Endodermal cell (in vitro differentiated cells): ENCODE data around the gene PTGS1. TPM values are rescaled to one million over a fixed set of nuclear protein-coding genes. Genes with fewer than 3 reads are reported as not detected.
A peak's percentile ranks its signal among the peaks of the same experiment; 100 is the strongest.
"Not testable (repeated sequence)": the region's sequence is repeated elsewhere in the genome, so short reads cannot be mapped to it uniquely, and the experiment has no call there.

Experiments used
- DNase-seq: peaks from one replicate; pipeline ENCODE4 v3.0.0-alpha.2; 2017
- H3K27ac ChIP-seq: 2 replicates; pipeline ENCODE4 v1.5.1; 2013; ENCODE audit warnings: mild to moderate bottlenecking, low read depth, low read length, moderate library complexity
- H3K27me3 ChIP-seq: 2 replicates; pipeline ENCODE4 v1.6.1; 2013; ENCODE audit warnings: mild to moderate bottlenecking, low read length, moderate library complexity; ENCODE audit not compliant: insufficient read depth, control insufficient read depth, poor library complexity, severe bottlenecking
- H3K36me3 ChIP-seq: 2 replicates; pipeline ENCODE4 v1.7.0; 2013; ENCODE audit warnings: mild to moderate bottlenecking, low read length, moderate library complexity; ENCODE audit not compliant: control insufficient read depth, insufficient read depth
- H3K4me1 ChIP-seq: one replicate; pipeline ENCODE4 v1.7.0; 2013; ENCODE audit warnings: low read length; ENCODE audit not compliant: control insufficient read depth, insufficient read depth
- H3K4me3 ChIP-seq: 2 replicates; pipeline ENCODE4 v1.5.1; 2013; ENCODE audit warnings: mild to moderate bottlenecking, low read length, moderate library complexity
- H3K9ac ChIP-seq: 2 replicates; pipeline ENCODE4 v1.6.1; 2013; ENCODE audit warnings: mild to moderate bottlenecking, low read length, moderate library complexity; ENCODE audit not compliant: poor library complexity, severe bottlenecking; ENCODE audit errors: extremely low read depth
- H3K9me3 ChIP-seq: 2 replicates; pipeline ENCODE4 v1.6.1; 2013; ENCODE audit warnings: mild to moderate bottlenecking, low read length, moderate library complexity; ENCODE audit not compliant: control insufficient read depth
- H3K27ac Mint-ChIP-seq: 2 replicates; pipeline ENCODE4 v1.8.0; 2020; ENCODE audit warnings: mixed read lengths
- H3K27me3 Mint-ChIP-seq: 2 replicates; pipeline ENCODE4 v1.8.0; 2021; ENCODE audit warnings: mild to moderate bottlenecking, mixed read lengths; ENCODE audit not compliant: insufficient read depth
- H3K36me3 Mint-ChIP-seq: 2 replicates; pipeline ENCODE4 v1.8.0; 2020; ENCODE audit warnings: low read depth, mixed read lengths
- H3K4me1 Mint-ChIP-seq: 2 replicates; pipeline ENCODE4 v1.8.0; 2020; ENCODE audit warnings: mixed read lengths
- H3K4me3 Mint-ChIP-seq: 2 replicates; pipeline ENCODE4 v1.8.0; 2020; ENCODE audit warnings: mild to moderate bottlenecking, moderate library complexity, mixed read lengths
- H3K9me3 Mint-ChIP-seq: 2 replicates; pipeline ENCODE4 v1.8.0; 2020; ENCODE audit warnings: mild to moderate bottlenecking, mixed read lengths
- WGBS, 2 experiments: methylation state at CpG; one replicate each; pipeline versions ENCODE4 v1.1.5 to v1.1.7; 2013; ENCODE audit warnings: missing lambda C conversion rate in 2 of 2, mixed read lengths in 1 of 2; ENCODE audit not compliant: insufficient coverage in 1 of 2, insufficient read length in 1 of 2; 5-methylcytosine and 5-hydroxymethylcytosine counted together
- long read RNA-seq, 4 experiments: library from polyadenylated mRNA in 2 of 4; library from RNA in 1 of 4; library from capped mRNA in 1 of 4; stranded (forward) in 3 of 4; unstranded in 1 of 4; transcript quantifications; one replicate each; pipeline ENCODE4 v2.0.0, GENCODE V29; 2020 to 2021; ENCODE audit warnings: inconsistent platforms in 1 of 4
- polyA plus RNA-seq, 2 experiments: library from polyadenylated mRNA; stranded (reverse); fragments of 50-300 nt; gene quantifications; one replicate each; pipeline ENCODE4 v1.2.3, GENCODE V29; 2013
- total RNA-seq, 2 donors: library from RNA; stranded (reverse); fragmentation: NEBNext Ultra II Directional in 1 of 2; extraction: Animal tissue kit (Norgen Biotek cat#: 25700) in 1 of 2; gene quantifications; 2 replicates in 1 of 2; 3 replicates in 1 of 2; pipeline ENCODE4 v1.2.1, GENCODE V29; 2021
- TF ChIP-seq, protein P1 (sequence below): fragments of 200-600 bp; sonication (generic); conservative IDR thresholded peaks from 2 replicates; pipeline ENCODE4 v1.5.0; 2021; ENCODE audit warnings: antibody characterized with exemption, mild to moderate bottlenecking

The PTGS1 gene
- 1 to 10 TPM in 1 of 2 donors, under 1 TPM in 1; 0.84 to 1.1 TPM for total RNA-seq
- polyA plus RNA-seq (2013, experiment 1 of 2): 2.6 TPM
- polyA plus RNA-seq (2013, experiment 2 of 2): 2.0 TPM
- long read RNA-seq, experiment 1: 0 reads
- long read RNA-seq, experiment 2: 0 reads
- long read RNA-seq, experiment 3, full-length matches to known transcripts: 7 of 8 reads
- long read RNA-seq, experiment 3, partial matches to known transcripts: 1 of 8 reads
- long read RNA-seq, experiment 3, other reads (novel, unspliced or antisense): 0 of 8 reads
- long read RNA-seq, experiment 4: 0 reads

- DNase-seq: peak; percentile 84
- Histone ChIP-seq H3K9ac (no peak within 1 kb of the TSS), H3K4me3 (peak within 1 kb of the TSS; percentile 66), H3K27ac (no peak within 1 kb of the TSS), H3K9me3 (no peaks in the 10 kb centered on the region), H3K4me1 (peaks cover 3% of the 10 kb centered on the region), H3K27me3 (peaks cover 63% of the 10 kb centered on the region), H3K36me3 (no peaks in the 10 kb centered on the region)
- TF ChIP-seq, protein P1, sequence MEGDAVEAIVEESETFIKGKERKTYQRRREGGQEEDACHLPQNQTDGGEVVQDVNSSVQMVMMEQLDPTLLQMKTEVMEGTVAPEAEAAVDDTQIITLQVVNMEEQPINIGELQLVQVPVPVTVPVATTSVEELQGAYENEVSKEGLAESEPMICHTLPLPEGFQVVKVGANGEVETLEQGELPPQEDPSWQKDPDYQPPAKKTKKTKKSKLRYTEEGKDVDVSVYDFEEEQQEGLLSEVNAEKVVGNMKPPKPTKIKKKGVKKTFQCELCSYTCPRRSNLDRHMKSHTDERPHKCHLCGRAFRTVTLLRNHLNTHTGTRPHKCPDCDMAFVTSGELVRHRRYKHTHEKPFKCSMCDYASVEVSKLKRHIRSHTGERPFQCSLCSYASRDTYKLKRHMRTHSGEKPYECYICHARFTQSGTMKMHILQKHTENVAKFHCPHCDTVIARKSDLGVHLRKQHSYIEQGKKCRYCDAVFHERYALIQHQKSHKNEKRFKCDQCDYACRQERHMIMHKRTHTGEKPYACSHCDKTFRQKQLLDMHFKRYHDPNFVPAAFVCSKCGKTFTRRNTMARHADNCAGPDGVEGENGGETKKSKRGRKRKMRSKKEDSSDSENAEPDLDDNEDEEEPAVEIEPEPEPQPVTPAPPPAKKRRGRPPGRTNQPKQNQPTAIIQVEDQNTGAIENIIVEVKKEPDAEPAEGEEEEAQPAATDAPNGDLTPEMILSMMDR: no peak
- H3K4me1 Mint-ChIP-seq: peaks cover 22% of the 10 kb centered on the region
- no peak within 1 kb of the TSS for H3K27ac Mint-ChIP-seq
- peak within 1 kb of the TSS; percentile 45 for H3K4me3 Mint-ChIP-seq
- H3K9me3 Mint-ChIP-seq: peaks cover 2% of the 10 kb centered on the region
- no peaks in the 10 kb centered on the region for H3K36me3 Mint-ChIP-seq
- peaks cover 60% of the 10 kb centered on the region for H3K27me3 Mint-ChIP-seq
- 11 to 13% methylated on average over 6 to 39 of the region's 39 CpGs for WGBS, 2 experiments
These were observed at the start of gene PTGS1 for GRCh38 chr9:122370869-122371755. Gene PTGS1 (plus strand): TSS chr9:122371024. CDS start chr9:122371085, 61 bp downstream.

- no peaks in the 10 kb centered on the region for H3K27me3 ChIP-seq
- H3K9me3 ChIP-seq: no peaks in the 10 kb centered on the region
- TF ChIP-seq, protein P1: no peak
- peaks cover 26% of the 10 kb centered on the region for H3K36me3 ChIP-seq
- Mint-ChIP-seq H3K27ac (no peak overlapping the region), H3K4me1 (no peaks in the 10 kb centered on the region), H3K4me3 (no peak overlapping the region), H3K36me3 (peaks cover 24% of the 10 kb centered on the region), H3K27me3 (no peaks in the 10 kb centered on the region), H3K9me3 (no peaks in the 10 kb centered on the region)
- no peak overlapping the region for H3K27ac ChIP-seq
- 91 to 96% methylated on average over 2 of the region's 2 CpGs for WGBS, 2 experiments
- H3K4me1 ChIP-seq: no peaks in the 10 kb centered on the region
- H3K4me3 ChIP-seq: no peak overlapping the region
- DNase-seq: peak; percentile 26
- H3K9ac ChIP-seq: no peak overlapping the region
These were observed 48.3 kb upstream of the PTGS1 start for GRCh38 chr9:122322553-122322952.

DNA sequence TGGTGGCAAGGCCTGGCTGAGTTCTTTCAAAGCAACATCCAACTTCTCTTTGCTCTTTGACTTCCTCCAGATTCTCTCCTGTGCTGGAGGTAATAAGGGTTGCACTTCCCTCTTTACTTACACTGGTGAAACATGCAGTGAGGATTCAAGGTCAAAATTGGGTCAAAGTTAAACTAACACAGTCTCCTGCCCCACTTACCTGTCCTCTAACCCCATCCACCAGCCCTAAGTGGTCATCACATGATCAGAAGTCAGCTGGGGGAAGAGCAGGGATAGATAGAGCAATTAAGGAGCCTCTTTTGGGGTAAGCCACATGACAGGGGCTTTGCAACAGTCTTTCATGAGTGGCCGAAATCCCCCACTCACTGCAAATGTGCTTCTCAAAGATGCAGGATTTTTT, 46.2 kb upstream of the PTGS1 start:
- not testable (repeated sequence) for H3K9ac ChIP-seq

More for the DNA sequence above, 46.2 kb upstream of the PTGS1 start:
- H3K27me3 Mint-ChIP-seq, H3K27ac Mint-ChIP-seq, H3K4me3 ChIP-seq, H3K9me3 ChIP-seq, H3K27ac ChIP-seq, H3K9me3 Mint-ChIP-seq, H3K27me3 ChIP-seq, H3K4me3 Mint-ChIP-seq, H3K4me1 ChIP-seq: not testable (repeated sequence)
- peaks cover 26% of the 10 kb centered on the region for H3K36me3 ChIP-seq
- DNase-seq: peak; percentile 7
- Mint-ChIP-seq H3K36me3 (peaks cover 20% of the 10 kb centered on the region), H3K4me1 (peaks cover 10% of the 10 kb centered on the region)
- 100% methylated on average over 1 of the region's 1 CpG; no CpG with 5 or more reads in 1 of the 2 experiments for WGBS, 2 experiments
